ENCODE data around the gene ZFPL1. TPM values are rescaled to one million over a fixed set of nuclear protein-coding genes. Genes with fewer than 3 reads are reported as not detected.

Gene ZFPL1
- total RNA-seq, 1 donor from 2014 or later, result 29.0 TPM

DNA sequence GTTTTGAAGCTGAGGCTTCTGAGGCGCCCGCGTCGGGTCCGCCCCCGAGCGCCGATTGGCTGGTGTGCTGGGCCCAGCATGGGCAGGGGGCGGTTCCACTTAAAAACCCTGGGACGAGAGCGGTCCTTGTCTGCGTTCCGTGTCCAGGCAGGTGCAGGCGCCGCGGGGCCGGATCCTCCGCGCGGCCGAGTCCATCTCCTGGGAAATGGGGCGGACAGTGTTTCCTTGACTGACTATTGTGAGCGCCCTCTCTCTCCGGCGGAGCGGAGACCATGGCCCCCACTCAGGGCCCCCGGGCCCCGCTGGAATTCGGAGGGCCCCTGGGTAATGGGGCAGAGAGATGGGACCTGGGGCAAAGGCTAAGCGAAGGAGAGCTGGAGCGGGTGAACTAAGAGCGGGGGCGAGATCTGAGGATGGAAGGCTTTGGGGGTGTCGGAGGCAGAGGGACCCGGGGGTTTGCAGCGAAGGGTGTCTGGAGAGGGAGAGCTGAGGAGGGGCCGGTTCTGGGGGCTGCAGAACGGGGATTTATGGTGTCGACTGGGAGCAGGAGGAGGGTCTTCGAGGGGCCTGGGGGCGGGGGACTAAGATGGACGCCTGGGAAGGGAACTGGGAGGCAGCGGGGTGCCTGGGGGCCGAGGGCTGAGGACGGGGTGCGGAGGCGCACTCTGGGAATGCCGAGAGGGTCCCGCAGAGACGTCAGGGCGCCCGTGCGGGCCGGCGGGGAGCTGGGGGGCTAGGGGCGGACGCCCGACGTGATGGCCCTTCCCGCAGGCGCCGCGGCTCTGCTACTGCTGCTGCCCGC is 27.9 kb downstream of the ZFPL1 start, which contains the start of gene TM7SF2:
Gene TM7SF2, plus strand, starts transcription at position 129 of the 802 bp plus-strand sequence. Its CDS starts 144 bp downstream, at position 273.
- H3K27ac ChIP-seq, result peak within 1 kb of the TSS; percentile 74
- H3K9me3 ChIP-seq, result no peaks in the 10 kb centered on the region
- ATAC-seq (peak; percentile 92 to 94), DNase-seq (peak; percentile 99)
- peaks cover 48% of the 10 kb centered on the region for H3K4me1 ChIP-seq
- intact Hi-C loops (cut with DNase I), result no loop called here
- TF ChIP-seq, protein P1, sequence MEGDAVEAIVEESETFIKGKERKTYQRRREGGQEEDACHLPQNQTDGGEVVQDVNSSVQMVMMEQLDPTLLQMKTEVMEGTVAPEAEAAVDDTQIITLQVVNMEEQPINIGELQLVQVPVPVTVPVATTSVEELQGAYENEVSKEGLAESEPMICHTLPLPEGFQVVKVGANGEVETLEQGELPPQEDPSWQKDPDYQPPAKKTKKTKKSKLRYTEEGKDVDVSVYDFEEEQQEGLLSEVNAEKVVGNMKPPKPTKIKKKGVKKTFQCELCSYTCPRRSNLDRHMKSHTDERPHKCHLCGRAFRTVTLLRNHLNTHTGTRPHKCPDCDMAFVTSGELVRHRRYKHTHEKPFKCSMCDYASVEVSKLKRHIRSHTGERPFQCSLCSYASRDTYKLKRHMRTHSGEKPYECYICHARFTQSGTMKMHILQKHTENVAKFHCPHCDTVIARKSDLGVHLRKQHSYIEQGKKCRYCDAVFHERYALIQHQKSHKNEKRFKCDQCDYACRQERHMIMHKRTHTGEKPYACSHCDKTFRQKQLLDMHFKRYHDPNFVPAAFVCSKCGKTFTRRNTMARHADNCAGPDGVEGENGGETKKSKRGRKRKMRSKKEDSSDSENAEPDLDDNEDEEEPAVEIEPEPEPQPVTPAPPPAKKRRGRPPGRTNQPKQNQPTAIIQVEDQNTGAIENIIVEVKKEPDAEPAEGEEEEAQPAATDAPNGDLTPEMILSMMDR (IDR thresholded peaks at IDR 0.05), result no peak
- peaks cover 45% of the 10 kb centered on the region for H3K36me3 ChIP-seq
- no peaks in the 10 kb centered on the region for H3K27me3 ChIP-seq (ENCODE audit: low read depth)
- peak within 1 kb of the TSS; percentile 60 for H3K4me3 ChIP-seq

DNA sequence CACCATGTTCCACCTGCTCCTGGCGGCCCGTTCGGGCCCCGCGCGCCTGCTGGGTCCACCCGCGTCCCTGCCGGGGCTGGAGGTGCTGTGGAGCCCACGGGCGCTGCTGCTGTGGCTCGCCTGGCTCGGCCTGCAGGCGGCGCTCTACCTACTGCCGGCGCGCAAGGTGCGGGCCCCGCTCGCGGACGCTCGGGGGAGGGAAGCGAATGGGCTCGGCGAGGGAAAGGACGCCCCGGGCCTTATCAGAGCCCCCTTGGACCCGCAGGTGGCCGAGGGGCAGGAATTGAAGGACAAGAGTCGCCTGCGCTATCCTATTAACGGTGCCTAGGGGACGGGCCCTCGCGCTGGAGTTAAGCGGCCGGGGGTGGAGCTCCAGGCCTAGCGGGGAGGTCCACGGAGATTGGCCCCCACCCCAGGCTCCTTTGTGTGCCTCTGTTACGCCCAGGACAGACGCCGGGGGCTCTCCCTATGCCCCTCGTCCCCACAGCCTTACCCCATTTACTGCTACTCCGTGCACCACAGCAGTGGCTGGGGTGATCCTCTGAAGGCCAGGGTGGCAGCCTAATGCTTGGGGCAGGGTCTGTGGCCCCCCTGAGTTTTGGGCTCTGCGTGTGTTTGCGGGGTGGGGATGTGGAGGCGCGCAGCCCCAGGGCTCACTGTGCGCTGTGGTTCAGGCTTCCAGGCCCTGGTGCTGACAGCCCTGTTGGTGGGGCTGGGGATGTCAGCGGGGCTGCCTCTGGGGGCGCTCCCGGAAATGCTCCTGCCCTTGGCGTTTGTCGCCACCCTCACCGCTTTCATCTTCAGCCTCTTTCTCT is 28.7 kb downstream of the ZFPL1 start:
- no peaks in the 10 kb centered on the region for H3K9me3 ChIP-seq
- peak; percentile 83 for DNase-seq
- TF ChIP-seq, protein P1 (IDR thresholded peaks at IDR 0.05), result peak; percentile 92
- intact Hi-C loops (cut with DNase I), result no loop called here
- no peaks in the 10 kb centered on the region for H3K27me3 ChIP-seq (ENCODE audit: low read depth)
- peak overlapping the region; percentile 74 for H3K27ac ChIP-seq
- H3K4me1 ChIP-seq, result peaks cover 50% of the 10 kb centered on the region
- peaks cover 39% of the 10 kb centered on the region for H3K36me3 ChIP-seq
- H3K4me3 ChIP-seq, result peak overlapping the region; percentile 60
- peak; percentile 77 to 80 for ATAC-seq

DNA sequence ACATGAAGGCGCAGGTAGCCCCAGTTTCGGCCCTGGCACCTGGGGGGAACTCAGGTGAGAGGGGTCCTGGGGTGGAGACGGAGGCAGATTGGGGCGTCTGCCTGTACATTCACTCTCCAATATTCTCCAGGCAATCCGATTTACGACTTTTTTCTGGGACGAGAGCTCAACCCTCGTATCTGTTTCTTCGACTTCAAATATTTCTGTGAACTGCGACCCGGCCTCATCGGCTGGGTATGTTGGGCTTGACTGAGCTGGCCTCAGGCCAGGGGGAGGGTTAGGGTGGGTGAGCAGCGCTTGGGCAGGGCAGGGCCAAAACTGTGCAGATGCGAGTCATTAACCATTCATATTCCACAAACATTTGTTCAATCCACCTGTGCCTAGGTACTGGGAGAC is 29.3 kb downstream of the ZFPL1 start:
- TF ChIP-seq, protein P1 (IDR thresholded peaks at IDR 0.05), result no peak
- DNase-seq (no peak), ATAC-seq (no peak)
- intact Hi-C loops (cut with DNase I), result no loop called here
- Histone ChIP-seq H3K9me3 (no peaks in the 10 kb centered on the region), H3K27ac (peak overlapping the region; percentile 74), H3K4me1 (peaks cover 50% of the 10 kb centered on the region), H3K27me3 (ENCODE audit: low read depth) (no peaks in the 10 kb centered on the region), H3K36me3 (peaks cover 39% of the 10 kb centered on the region), H3K4me3 (peak overlapping the region; percentile 60)

DNA sequence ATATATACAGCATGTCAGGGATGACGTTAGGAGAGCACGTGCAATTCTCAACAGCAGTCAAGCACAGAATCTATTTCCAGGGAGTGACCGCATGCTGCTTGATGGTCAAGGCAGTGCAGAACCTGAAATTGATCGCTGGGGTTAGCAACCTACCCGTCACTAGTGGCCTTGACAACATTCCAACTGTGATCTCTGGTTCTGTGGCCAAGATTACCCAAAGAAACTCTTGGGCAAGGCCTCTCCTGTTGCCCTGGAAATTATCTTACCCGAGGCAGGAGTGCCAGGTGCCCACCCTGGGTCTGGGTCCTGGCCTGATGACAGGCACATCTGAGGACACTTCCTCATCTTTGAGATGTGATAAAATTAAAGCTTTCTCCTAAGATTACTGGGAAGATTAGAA is 29.8 kb downstream of the ZFPL1 start:
- Histone ChIP-seq H3K36me3 (peaks cover 39% of the 10 kb centered on the region), H3K4me1 (peaks cover 50% of the 10 kb centered on the region), H3K27ac (peak overlapping the region; percentile 74), H3K9me3 (no peaks in the 10 kb centered on the region), H3K4me3 (no peak overlapping the region), H3K27me3 (ENCODE audit: low read depth) (no peaks in the 10 kb centered on the region)
- TF ChIP-seq, protein P1 (IDR thresholded peaks at IDR 0.05), result no peak
- intact Hi-C loops (cut with DNase I), result no loop called here
- DNase-seq (no peak), ATAC-seq (no peak)

DNA sequence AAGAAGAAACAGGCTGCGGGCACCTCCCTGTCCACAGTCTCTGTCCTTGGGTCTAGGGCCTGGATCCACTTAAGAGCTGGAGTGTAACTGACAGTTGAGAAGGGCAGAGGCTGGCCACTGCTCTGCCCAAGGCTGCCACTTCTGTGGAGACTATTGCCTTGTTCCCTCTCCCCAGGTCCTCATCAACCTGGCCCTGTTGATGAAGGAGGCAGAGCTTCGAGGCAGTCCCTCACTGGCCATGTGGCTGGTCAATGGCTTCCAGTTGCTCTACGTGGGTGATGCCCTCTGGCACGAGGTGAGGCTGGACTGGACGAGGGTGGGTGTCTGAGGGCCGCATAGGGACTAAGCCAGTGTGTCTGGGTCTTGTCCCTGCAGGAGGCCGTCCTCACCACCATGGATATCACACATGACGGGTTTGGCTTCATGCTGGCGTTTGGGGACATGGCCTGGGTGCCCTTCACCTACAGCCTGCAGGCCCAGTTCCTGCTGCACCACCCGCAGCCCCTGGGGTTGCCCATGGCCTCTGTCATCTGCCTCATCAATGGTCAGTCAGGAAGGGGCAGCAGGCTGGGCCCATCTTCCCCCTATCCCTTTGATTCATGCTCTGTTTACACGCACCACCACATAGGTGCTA is 30.6 kb downstream of the ZFPL1 start:
- Histone ChIP-seq H3K36me3 (peaks cover 39% of the 10 kb centered on the region), H3K9me3 (no peaks in the 10 kb centered on the region), H3K4me1 (peaks cover 50% of the 10 kb centered on the region), H3K27ac (no peak overlapping the region), H3K27me3 (ENCODE audit: low read depth) (no peaks in the 10 kb centered on the region), H3K4me3 (no peak overlapping the region)
- TF ChIP-seq, protein P1 (IDR thresholded peaks at IDR 0.05), result no peak
- DNase-seq, result no peak
- ATAC-seq, result no peak
- intact Hi-C loops (cut with DNase I), result no loop called here
